Measurements from ENCODE around the gene NCBP1. TPM values are rescaled to one million over a fixed set of nuclear protein-coding genes. Genes with fewer than 3 reads are reported as not detected.

NCBP1 gene
- total and polyA plus RNA-seq, 9 of the 15 experiments (the other 6 are each of a cell fraction or from before 2014, with no cell fraction given) = 29.4 to 69.7 (median 57.5) TPM

GRCh38 chr9:97632248-97632984, 1.2 kb upstream of the NCBP1 start (continued):
- TF ChIP-seq E2F6 (IDR thresholded peaks at IDR 0.05; ENCODE audit: borderline replicate concordance in 1 of 2, extremely low read depth in 1 of 2, insufficient read depth in 1 of 2, insufficient read length in 1 of 2, low read depth in 1 of 2, low read length in 1 of 2, poor library complexity in 1 of 2, severe bottlenecking in 1 of 2) = peak in 1 of 2 experiments; percentile 8
- no peak; the same call in 1 of the 2 replicates for TF ChIP-seq ZNF311 (CRISPR knock-in tag; IDR thresholded peaks at IDR 0.05)
- peak; percentile 76; the same call in 1 of the 2 replicates for TF ChIP-seq ZC3H4 (CRISPR knock-in tag; IDR thresholded peaks at IDR 0.05; ENCODE audit: borderline replicate concordance)
- TF ChIP-seq, protein P1, sequence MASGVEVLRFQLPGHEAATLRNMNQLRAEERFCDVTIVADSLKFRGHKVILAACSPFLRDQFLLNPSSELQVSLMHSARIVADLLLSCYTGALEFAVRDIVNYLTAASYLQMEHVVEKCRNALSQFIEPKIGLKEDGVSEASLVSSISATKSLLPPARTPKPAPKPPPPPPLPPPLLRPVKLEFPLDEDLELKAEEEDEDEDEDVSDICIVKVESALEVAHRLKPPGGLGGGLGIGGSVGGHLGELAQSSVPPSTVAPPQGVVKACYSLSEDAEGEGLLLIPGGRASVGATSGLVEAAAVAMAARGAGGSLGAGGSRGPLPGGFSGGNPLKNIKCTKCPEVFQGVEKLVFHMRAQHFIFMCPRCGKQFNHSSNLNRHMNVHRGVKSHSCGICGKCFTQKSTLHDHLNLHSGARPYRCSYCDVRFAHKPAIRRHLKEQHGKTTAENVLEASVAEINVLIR (CRISPR knock-in tag; IDR thresholded peaks at IDR 0.05) = no peak
- peak; percentile 74; the same call in 1 of the 2 replicates for TF ChIP-seq BRD4 (IDR thresholded peaks at IDR 0.05)
- TF ChIP-seq ZBTB43 (CRISPR knock-in tag; IDR thresholded peaks at IDR 0.05) = 0 out of 2 replicates have a peak, but pooled peaks have one; percentile 5
- TF ChIP-seq ZNF551 (CRISPR knock-in tag; IDR thresholded peaks at IDR 0.05) = no peak
- no peak for TF ChIP-seq ZNF445 (CRISPR knock-in tag; IDR thresholded peaks at IDR 0.05; ENCODE audit: low read depth)
- TF ChIP-seq RAD51 (IDR thresholded peaks at IDR 0.05; ENCODE audit: borderline replicate concordance, low read depth) = no peak
- no peak for TF ChIP-seq GATAD2A (IDR thresholded peaks at IDR 0.05)
- peak; percentile 100 for TF ChIP-seq ATF3 (IDR thresholded peaks at IDR 0.05)
- peak; percentile 87 for TF ChIP-seq ATF3 (CRISPR knock-in tag; conservative IDR thresholded peaks at IDR 0.05)
- TF ChIP-seq PCBP2 (IDR thresholded peaks at IDR 0.05; ENCODE audit: low read depth, low read length, poor library complexity, severe bottlenecking) = no peak
- TF ChIP-seq CHD4 (IDR thresholded peaks at IDR 0.05; ENCODE audit: insufficient read depth, insufficient replicate concordance, low read depth, low read length, poor library complexity, severe bottlenecking) = no peak
- no peak for TF ChIP-seq BRD9 (IDR thresholded peaks at IDR 0.05; ENCODE audit: low read depth, partially characterized antibody)
- TF ChIP-seq ZNF277 (CRISPR knock-in tag; IDR thresholded peaks at IDR 0.05; ENCODE audit: borderline replicate concordance) = no peak
- no peak for TF ChIP-seq SIRT6 (IDR thresholded peaks at IDR 0.05; ENCODE audit: low read depth, low read length)
- TF ChIP-seq ZNF280A (IDR thresholded peaks at IDR 0.05; ENCODE audit: low read depth, partially characterized antibody) = no peak
- TF ChIP-seq MEF2A (IDR thresholded peaks at IDR 0.05; ENCODE audit: control insufficient read depth, low read depth, low read length) = peak; percentile 76
